Activated CD4-positive, alpha-beta T cell treated with anti-CD3 and anti-CD28 coated beads for 4 hours (primary cell): ENCODE results near the gene SLC27A2.
"Not testable (repeated sequence)": the region's sequence is repeated elsewhere in the genome, so short reads cannot be mapped to it uniquely, and the experiment has no call there.

ENCODE experiments used
- DNase-seq, 2 donors: peaks; one replicate each; pipeline ENCODE4 v3.0.0-alpha.2; 2020

The SLC27A2 gene

GRCh38 chr15:50181969-50182218, at the start of gene SLC27A2:
TSS of gene SLC27A2 (plus strand) at chr15:50182196. CDS start at chr15:50182428, 232 bp downstream.
- no peak for DNase-seq

- DNase-seq = not testable (repeated sequence)
Observed at GRCh38 chr15:50132251-50132984, 49.6 kb upstream of the SLC27A2 start.

GRCh38 chr15:50134524-50135024, 47.4 kb upstream of the SLC27A2 start:
- no peak for DNase-seq

- peak; percentile 3 to 8 for DNase-seq
Observed at GRCh38 chr15:50135031-50135551, 46.9 kb upstream of the SLC27A2 start.

GRCh38 chr15:50137330-50137761, 44.6 kb upstream of the SLC27A2 start:
- no peak for DNase-seq

GRCh38 chr15:50137893-50138292, 44.1 kb upstream of the SLC27A2 start:
- DNase-seq = no peak

- no peak for DNase-seq
Observed at GRCh38 chr15:50138391-50138790, 43.6 kb upstream of the SLC27A2 start.

- no peak for DNase-seq
Observed at GRCh38 chr15:50140098-50140497, 41.9 kb upstream of the SLC27A2 start.

- no peak for DNase-seq
Observed at GRCh38 chr15:50140983-50141382, 41.0 kb upstream of the SLC27A2 start.

GRCh38 chr15:50141856-50142255, 40.1 kb upstream of the SLC27A2 start:
- no peak for DNase-seq

- no peak for DNase-seq
Observed at GRCh38 chr15:50143255-50143860, 38.6 kb upstream of the SLC27A2 start.

GRCh38 chr15:50144341-50145120, 37.5 kb upstream of the SLC27A2 start:
- no peak for DNase-seq

GRCh38 chr15:50145451-50145872, 36.5 kb upstream of the SLC27A2 start:
- DNase-seq = no peak

- DNase-seq = no peak
Observed at GRCh38 chr15:50146632-50147031, 35.4 kb upstream of the SLC27A2 start.

GRCh38 chr15:50148362-50148963, 33.5 kb upstream of the SLC27A2 start:
- no peak for DNase-seq

GRCh38 chr15:50149090-50149489, 32.9 kb upstream of the SLC27A2 start:
- DNase-seq = no peak

- DNase-seq = no peak
Observed at GRCh38 chr15:50150349-50150748, 31.6 kb upstream of the SLC27A2 start.

GRCh38 chr15:50150851-50151250, 31.1 kb upstream of the SLC27A2 start:
- no peak for DNase-seq

GRCh38 chr15:50151476-50151875, 30.5 kb upstream of the SLC27A2 start:
- no peak for DNase-seq

- DNase-seq = not testable (repeated sequence)
Observed at GRCh38 chr15:50158236-50158635, 23.8 kb upstream of the SLC27A2 start.

GRCh38 chr15:50162969-50163718, 18.9 kb upstream of the SLC27A2 start:
- DNase-seq = no peak

GRCh38 chr15:50163719-50164410, 18.1 kb upstream of the SLC27A2 start:
- DNase-seq = no peak
